ENCODE data around the gene HBD.
"Not testable (repeated sequence)": the region's sequence is repeated elsewhere in the genome, so short reads cannot be mapped to it uniquely, and the experiment has no call there.

HBD gene

DNA sequence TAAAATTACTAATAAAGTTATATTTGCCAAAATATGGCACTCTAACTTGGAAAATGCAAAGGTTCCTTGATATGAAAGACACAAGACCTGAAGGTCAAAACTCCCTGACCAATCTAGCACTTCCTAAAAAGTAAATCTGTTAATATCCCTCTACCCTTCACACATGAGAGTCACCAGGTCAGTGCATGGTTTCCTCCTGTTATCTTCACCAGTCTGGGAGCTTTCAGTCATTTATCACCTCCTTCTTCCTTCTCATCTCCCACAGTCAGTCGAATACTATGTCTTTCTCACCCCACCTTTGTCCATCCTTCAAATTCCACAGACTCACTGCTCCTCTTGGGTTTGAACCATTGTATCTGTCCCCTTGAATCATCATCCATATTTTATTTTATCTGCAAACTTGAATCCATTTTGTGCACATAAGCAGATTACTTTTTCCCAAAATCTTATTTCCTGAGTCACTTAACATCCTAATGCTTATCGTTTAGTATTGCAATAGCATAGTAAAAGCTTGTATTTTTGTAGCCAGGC lies 32.8 kb upstream of the HBD start:
- H3K27me3 Mint-ChIP-seq, result peaks cover 3% of the 10 kb centered on the region
- DNase-seq (ENCODE audit: low spot score in 2 of 2) (no peak), ATAC-seq (ENCODE audit: low read depth) (no peak)
- no peaks in the 10 kb centered on the region for H3K36me3 Mint-ChIP-seq
- H3K4me1 Mint-ChIP-seq, result no peaks in the 10 kb centered on the region
- H3K9me3 Mint-ChIP-seq, result peaks cover 1% of the 10 kb centered on the region
- H3K27ac Mint-ChIP-seq, result no peak overlapping the region
- no peak overlapping the region for H3K4me3 Mint-ChIP-seq

DNA sequence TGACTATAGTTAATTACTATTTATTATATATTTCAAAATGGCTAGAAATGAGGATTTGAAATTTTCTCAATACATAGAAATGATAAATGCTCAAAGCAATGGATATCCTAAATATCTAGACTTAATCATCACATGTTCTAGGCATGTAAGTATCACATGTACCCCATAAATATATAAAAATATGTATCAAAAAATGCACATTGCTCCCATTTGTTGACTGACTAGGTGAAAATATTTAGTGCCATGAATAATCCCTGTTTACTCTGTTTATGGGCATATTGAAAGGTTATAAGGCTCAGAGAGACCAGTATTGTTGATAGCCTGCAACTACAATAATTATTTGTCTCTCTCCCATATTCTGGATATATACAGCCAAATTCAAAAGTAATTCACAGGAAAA lies 32.3 kb upstream of the HBD start:
- Mint-ChIP-seq H3K36me3 (no peaks in the 10 kb centered on the region), H3K27me3 (peaks cover 3% of the 10 kb centered on the region), H3K9me3 (peaks cover 1% of the 10 kb centered on the region), H3K4me3 (no peak overlapping the region), H3K27ac (no peak overlapping the region), H3K4me1 (no peaks in the 10 kb centered on the region)
- no peak for DNase-seq (ENCODE audit: low spot score in 2 of 2)
- no peak for ATAC-seq (ENCODE audit: low read depth)

DNA sequence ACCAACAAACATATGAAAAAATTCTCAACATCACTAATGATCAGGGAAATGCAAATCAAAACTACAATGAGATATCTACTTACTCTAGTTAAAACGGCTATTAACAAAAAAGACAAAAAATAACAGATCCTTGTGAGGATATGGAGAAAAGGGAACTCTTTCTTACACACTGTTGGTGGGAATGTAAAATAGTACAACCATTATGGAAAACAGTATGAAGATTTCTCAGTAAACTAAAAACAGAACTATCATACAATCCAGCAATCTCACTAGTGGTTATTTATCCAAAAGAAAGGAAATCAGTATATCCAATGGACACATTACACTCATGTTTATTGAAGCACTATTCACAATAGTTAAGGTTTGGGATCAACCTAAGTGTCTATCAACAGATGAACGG lies 31.5 kb upstream of the HBD start:
- Mint-ChIP-seq H3K9me3 (peaks cover 1% of the 10 kb centered on the region), H3K27me3 (peaks cover 1% of the 10 kb centered on the region), H3K27ac (no peak overlapping the region), H3K4me3 (no peak overlapping the region), H3K36me3 (no peaks in the 10 kb centered on the region), H3K4me1 (no peaks in the 10 kb centered on the region)
- DNase-seq (ENCODE audit: low spot score in 2 of 2) (no peak), ATAC-seq (ENCODE audit: low read depth) (no peak)

- H3K9me3 Mint-ChIP-seq, result peaks cover 1% of the 10 kb centered on the region
- no peak overlapping the region for H3K27ac Mint-ChIP-seq
- no peaks in the 10 kb centered on the region for H3K4me1 Mint-ChIP-seq
- no peaks in the 10 kb centered on the region for H3K36me3 Mint-ChIP-seq
- DNase-seq (ENCODE audit: low spot score in 2 of 2) (no peak), ATAC-seq (ENCODE audit: low read depth) (no peak)
- H3K4me3 Mint-ChIP-seq, result no peak overlapping the region
- peaks cover 6% of the 10 kb centered on the region for H3K27me3 Mint-ChIP-seq
These were observed 24.4 kb upstream of the HBD start for GRCh38 chr11:5258543-5259262.

GRCh38 chr11:5257296-5257695 lies 23.0 kb upstream of the HBD start:
- Mint-ChIP-seq H3K27ac (no peak overlapping the region), H3K36me3 (no peaks in the 10 kb centered on the region), H3K9me3 (no peaks in the 10 kb centered on the region), H3K27me3 (peaks cover 8% of the 10 kb centered on the region), H3K4me3 (no peak overlapping the region), H3K4me1 (no peaks in the 10 kb centered on the region)
- DNase-seq (ENCODE audit: low spot score in 2 of 2) (no peak), ATAC-seq (ENCODE audit: low read depth) (no peak)

DNA sequence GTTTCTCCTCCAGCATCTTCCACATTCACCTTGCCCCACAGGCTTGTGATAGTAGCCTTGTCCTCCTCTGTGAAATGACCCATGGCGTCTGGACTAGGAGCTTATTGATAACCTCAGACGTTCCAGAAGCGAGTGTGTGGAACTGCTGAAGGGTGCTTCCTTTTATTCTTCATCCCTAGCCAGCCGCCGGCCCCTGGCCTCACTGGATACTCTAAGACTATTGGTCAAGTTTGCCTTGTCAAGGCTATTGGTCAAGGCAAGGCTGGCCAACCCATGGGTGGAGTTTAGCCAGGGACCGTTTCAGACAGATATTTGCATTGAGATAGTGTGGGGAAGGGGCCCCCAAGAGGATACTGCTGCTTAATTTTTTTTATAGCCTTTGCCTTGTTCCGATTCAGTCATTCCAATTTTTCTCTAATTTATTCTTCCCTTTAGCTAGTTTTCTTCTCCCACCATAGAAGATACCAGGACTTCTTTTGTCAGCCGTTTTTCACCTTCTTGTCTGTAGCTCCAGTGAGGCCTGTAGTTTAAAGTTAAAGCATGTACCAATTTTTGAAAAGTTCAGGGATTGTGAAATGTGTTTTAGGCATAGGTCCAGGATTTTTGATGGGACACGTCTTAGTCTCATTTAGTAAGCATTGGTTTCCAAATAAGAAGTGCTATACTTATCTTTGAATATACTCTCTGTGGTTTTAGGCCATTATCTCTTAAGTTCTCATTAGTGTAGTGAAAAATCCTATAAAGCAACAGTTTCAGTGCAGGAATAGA lies 20.5 kb upstream of the HBD start, which contains the start of gene HBG2:
HBG2 (minus strand) TSS at position 136 of the 768 bp plus-strand sequence; CDS start at position 83, 53 bp downstream.
- ATAC-seq (ENCODE audit: low read depth); H3K4me3 Mint-ChIP-seq; H3K27ac Mint-ChIP-seq; H3K4me1 Mint-ChIP-seq; H3K36me3 Mint-ChIP-seq; H3K27me3 Mint-ChIP-seq; H3K9me3 Mint-ChIP-seq; DNase-seq (ENCODE audit: low spot score in 2 of 2): not testable (repeated sequence)

DNA sequence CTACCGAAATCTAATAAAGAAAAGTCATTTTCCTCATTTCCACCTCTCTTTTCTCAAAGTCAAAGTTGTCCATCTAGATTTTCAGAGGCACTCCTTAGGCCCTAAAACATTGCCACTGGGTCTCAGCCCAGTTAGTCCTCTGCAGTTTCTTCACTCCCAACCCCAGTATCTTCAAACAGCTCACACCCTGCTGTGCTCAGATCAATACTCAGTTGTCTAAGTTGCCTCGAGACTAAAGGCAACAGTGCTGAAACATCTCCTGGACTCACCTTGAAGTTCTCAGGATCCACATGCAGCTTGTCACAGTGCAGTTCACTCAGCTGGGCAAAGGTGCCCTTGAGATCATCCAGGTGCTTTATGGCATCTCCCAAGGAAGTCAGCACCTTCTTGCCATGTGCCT lies 19.7 kb upstream of the HBD start:
- H3K9me3 Mint-ChIP-seq; DNase-seq (ENCODE audit: low spot score in 2 of 2); H3K27ac Mint-ChIP-seq; H3K27me3 Mint-ChIP-seq; ATAC-seq (ENCODE audit: low read depth); H3K4me3 Mint-ChIP-seq; H3K36me3 Mint-ChIP-seq; H3K4me1 Mint-ChIP-seq: not testable (repeated sequence)

GRCh38 chr11:5253440-5253839 lies 19.2 kb upstream of the HBD start:
- H3K27ac Mint-ChIP-seq; H3K4me3 Mint-ChIP-seq; H3K36me3 Mint-ChIP-seq; H3K27me3 Mint-ChIP-seq; H3K9me3 Mint-ChIP-seq; DNase-seq (ENCODE audit: low spot score in 2 of 2); ATAC-seq (ENCODE audit: low read depth); H3K4me1 Mint-ChIP-seq: not testable (repeated sequence)

DNA sequence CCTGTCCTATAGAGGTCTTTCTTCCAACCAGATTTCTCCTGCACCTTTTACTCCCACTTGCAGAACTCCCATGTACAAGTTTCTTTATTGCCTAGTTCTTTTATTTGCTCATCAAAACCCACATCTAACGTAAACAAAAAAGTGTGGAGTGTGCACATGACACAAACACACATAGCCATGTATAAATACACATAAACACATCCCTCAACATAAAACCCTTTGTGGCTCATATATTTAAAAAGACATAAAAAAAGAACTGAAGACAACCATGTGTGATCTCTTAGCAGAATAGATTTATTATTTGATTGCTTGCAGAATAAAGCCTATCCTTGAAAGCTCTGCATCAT lies 18.6 kb upstream of the HBD start:
- H3K9me3 Mint-ChIP-seq, result no peaks in the 10 kb centered on the region
- H3K4me1 Mint-ChIP-seq, result no peaks in the 10 kb centered on the region
- H3K27me3 Mint-ChIP-seq, result peaks cover 8% of the 10 kb centered on the region
- no peak for DNase-seq (ENCODE audit: low spot score in 2 of 2)
- no peak for ATAC-seq (ENCODE audit: low read depth)
- H3K27ac Mint-ChIP-seq, result no peak overlapping the region
- no peak overlapping the region for H3K4me3 Mint-ChIP-seq
- no peaks in the 10 kb centered on the region for H3K36me3 Mint-ChIP-seq

DNA sequence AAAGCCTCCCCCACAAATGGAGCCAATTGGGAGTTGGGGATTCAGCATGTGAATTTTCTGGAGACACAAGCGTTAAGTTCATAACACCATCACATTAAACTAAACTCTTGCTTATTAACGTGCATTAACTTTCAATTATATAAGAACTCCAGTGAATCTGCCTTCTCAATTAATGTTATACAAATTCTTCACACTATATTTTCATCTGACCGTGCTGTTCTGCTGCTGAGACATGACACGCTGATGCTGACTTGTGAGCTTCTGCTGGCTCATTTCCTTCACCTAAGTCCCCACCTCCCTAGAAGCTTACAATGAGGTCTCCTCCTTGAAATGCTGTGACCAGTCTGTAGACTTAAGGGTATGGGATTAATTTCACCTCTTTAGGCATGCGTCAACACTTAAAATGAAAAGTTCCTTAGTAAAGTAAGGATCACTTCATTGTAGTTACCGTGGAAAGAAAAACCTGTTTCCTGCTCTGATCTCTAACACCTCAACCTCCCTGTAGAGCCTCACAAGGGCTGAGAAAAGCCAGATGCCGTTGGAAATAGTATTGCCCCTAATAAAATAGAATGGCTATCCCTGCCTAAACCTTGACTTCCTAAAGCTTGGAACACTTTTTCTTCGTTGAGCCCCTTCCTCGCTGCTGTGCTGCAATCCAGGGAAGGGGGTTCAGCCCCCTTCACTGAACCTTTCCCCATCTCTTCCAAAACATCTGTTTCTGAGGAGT lies 18.1 kb upstream of the HBD start:
- no peak for DNase-seq (ENCODE audit: low spot score in 2 of 2)
- ATAC-seq (ENCODE audit: low read depth), result no peak
- H3K4me1 Mint-ChIP-seq, result no peaks in the 10 kb centered on the region
- peaks cover 6% of the 10 kb centered on the region for H3K27me3 Mint-ChIP-seq
- H3K36me3 Mint-ChIP-seq, result no peaks in the 10 kb centered on the region
- no peak overlapping the region for H3K4me3 Mint-ChIP-seq
- no peaks in the 10 kb centered on the region for H3K9me3 Mint-ChIP-seq
- H3K27ac Mint-ChIP-seq, result no peak overlapping the region

DNA sequence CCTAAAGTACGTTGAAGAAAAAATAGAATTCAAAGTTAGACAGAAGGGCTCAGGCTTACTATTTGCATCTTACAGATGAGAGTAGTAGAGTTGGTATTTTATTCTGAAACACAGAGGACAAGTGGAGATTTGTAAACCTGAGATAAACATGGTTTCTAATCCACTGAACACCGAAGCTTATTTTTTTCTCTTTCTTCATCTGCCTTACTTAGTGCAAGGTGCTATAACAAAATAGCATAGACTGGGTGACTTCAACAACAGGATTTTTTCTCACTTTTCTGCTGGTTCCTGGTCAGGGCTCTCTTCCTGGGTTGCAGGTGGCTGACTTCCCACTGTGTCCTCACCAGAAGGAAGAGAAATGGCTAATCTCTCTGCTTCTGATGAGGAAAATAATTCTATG lies 17.5 kb upstream of the HBD start:
- Mint-ChIP-seq H3K36me3 (no peaks in the 10 kb centered on the region), H3K4me1 (no peaks in the 10 kb centered on the region), H3K27ac (no peak overlapping the region), H3K4me3 (no peak overlapping the region), H3K9me3 (no peaks in the 10 kb centered on the region), H3K27me3 (peaks cover 6% of the 10 kb centered on the region)
- ATAC-seq (ENCODE audit: low read depth) (no peak), DNase-seq (ENCODE audit: low spot score in 2 of 2) (no peak)

DNA sequence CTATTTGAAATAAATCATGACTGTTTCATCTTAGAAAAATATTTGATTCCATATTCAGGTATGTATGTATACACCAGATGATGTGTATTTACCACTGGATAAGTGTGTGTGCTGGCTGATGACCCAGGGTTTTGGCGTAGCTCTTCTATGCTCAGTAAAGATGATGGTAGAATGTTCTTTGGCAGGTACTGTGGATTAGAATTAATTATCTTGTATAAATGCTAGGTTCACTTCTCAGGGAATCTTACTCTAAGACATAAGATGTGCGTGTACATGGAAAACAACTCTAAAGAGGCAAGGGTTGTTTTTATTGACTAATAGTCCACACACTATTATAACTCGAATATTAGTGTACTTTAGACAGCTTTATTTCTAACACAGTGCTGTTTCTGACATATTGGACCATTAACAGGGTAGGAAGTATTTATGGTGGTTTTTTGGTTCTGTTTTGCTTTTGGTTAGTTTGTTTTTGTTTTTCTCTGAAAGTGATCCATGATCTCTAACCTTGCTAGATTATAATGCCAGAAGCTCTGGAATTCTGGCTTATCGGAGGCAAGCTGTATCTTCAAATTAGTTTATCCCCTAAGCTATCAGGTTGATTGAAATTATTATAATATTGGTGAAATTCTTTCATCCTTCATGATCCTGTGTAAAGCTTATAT lies 16.4 kb upstream of the HBD start:
- Mint-ChIP-seq H3K4me3 (no peak overlapping the region), H3K27me3 (peaks cover 6% of the 10 kb centered on the region), H3K9me3 (no peaks in the 10 kb centered on the region), H3K27ac (no peak overlapping the region), H3K36me3 (no peaks in the 10 kb centered on the region), H3K4me1 (no peaks in the 10 kb centered on the region)
- no peak for ATAC-seq (ENCODE audit: low read depth)
- no peak for DNase-seq (ENCODE audit: low spot score in 2 of 2)

GRCh38 chr11:5249807-5250396 lies 15.6 kb upstream of the HBD start, which contains the start of gene HBG1:
TSS of gene HBG1 (minus strand) at chr11:5249857. CDS start at chr11:5249804, 53 bp downstream.
- not testable (repeated sequence) for DNase-seq (ENCODE audit: low spot score in 2 of 2); H3K4me3 Mint-ChIP-seq; ATAC-seq (ENCODE audit: low read depth)

More at GRCh38 chr11:5249807-5250396, 15.6 kb upstream of the HBD start, which contains the start of gene HBG1:
- H3K4me1 Mint-ChIP-seq, H3K27me3 Mint-ChIP-seq, H3K9me3 Mint-ChIP-seq, H3K36me3 Mint-ChIP-seq, H3K27ac Mint-ChIP-seq: not testable (repeated sequence)
